Measurements from ENCODE around the gene SKI.

The SKI gene

GRCh38 chr1:2340918-2341254, 112.8 kb downstream of the SKI start:
- no peaks in the 10 kb centered on the region for H3K36me3 ChIP-seq (ENCODE audit: insufficient read depth, insufficient read length, low read length)
- no peak overlapping the region for H3K4me3 ChIP-seq (ENCODE audit: insufficient read length, low read depth)
- DNase-seq (ENCODE audit: low read depth, low spot score) = no peak
- no peaks in the 10 kb centered on the region for H3K27me3 ChIP-seq (ENCODE audit: insufficient read depth, insufficient read length)
- H3K4me1 ChIP-seq (ENCODE audit: insufficient read depth, insufficient read length) = peaks cover 2% of the 10 kb centered on the region
- no peaks in the 10 kb centered on the region for H3K9me3 ChIP-seq (ENCODE audit: insufficient read depth, low read length)
- no peak overlapping the region for H3K9ac ChIP-seq (ENCODE audit: insufficient read length, low read depth)
- TF ChIP-seq YY1 (IDR thresholded peaks at IDR 0.05; ENCODE audit: insufficient read depth, insufficient read length) (no peak), ZNF274 (IDR thresholded peaks at IDR 0.05; ENCODE audit: low read depth, low read length) (no peak), SUZ12 (IDR thresholded peaks at IDR 0.05; ENCODE audit: extremely low read depth, insufficient read depth, insufficient read length) (no peak)

GRCh38 chr1:2341706-2342383, 113.7 kb downstream of the SKI start:
- H3K9me3 ChIP-seq (ENCODE audit: insufficient read depth, low read length) = no peaks in the 10 kb centered on the region
- no peak for DNase-seq (ENCODE audit: low read depth, low spot score)
- H3K4me1 ChIP-seq (ENCODE audit: insufficient read depth, insufficient read length) = peaks cover 2% of the 10 kb centered on the region
- H3K36me3 ChIP-seq (ENCODE audit: insufficient read depth, insufficient read length, low read length) = no peaks in the 10 kb centered on the region
- no peak for TF ChIP-seq SUZ12 (IDR thresholded peaks at IDR 0.05; ENCODE audit: extremely low read depth, insufficient read depth, insufficient read length)
- no peak for TF ChIP-seq YY1 (IDR thresholded peaks at IDR 0.05; ENCODE audit: insufficient read depth, insufficient read length)
- TF ChIP-seq ZNF274 (IDR thresholded peaks at IDR 0.05; ENCODE audit: low read depth, low read length) = no peak
- no peak overlapping the region for H3K4me3 ChIP-seq (ENCODE audit: insufficient read length, low read depth)
- no peaks in the 10 kb centered on the region for H3K27me3 ChIP-seq (ENCODE audit: insufficient read depth, insufficient read length)
- no peak overlapping the region for H3K9ac ChIP-seq (ENCODE audit: insufficient read length, low read depth)

GRCh38 chr1:2342384-2343022, 114.4 kb downstream of the SKI start:
- Histone ChIP-seq H3K9me3 (ENCODE audit: insufficient read depth, low read length) (no peaks in the 10 kb centered on the region), H3K9ac (ENCODE audit: insufficient read length, low read depth) (no peak overlapping the region), H3K36me3 (ENCODE audit: insufficient read depth, insufficient read length, low read length) (no peaks in the 10 kb centered on the region), H3K4me1 (ENCODE audit: insufficient read depth, insufficient read length) (peaks cover 2% of the 10 kb centered on the region), H3K4me3 (ENCODE audit: insufficient read length, low read depth) (no peak overlapping the region), H3K27me3 (ENCODE audit: insufficient read depth, insufficient read length) (no peaks in the 10 kb centered on the region)
- DNase-seq (ENCODE audit: low read depth, low spot score) = no peak
- TF ChIP-seq SUZ12 (IDR thresholded peaks at IDR 0.05; ENCODE audit: extremely low read depth, insufficient read depth, insufficient read length) (no peak), ZNF274 (IDR thresholded peaks at IDR 0.05; ENCODE audit: low read depth, low read length) (no peak), YY1 (IDR thresholded peaks at IDR 0.05; ENCODE audit: insufficient read depth, insufficient read length) (no peak)

- Histone ChIP-seq H3K27me3 (ENCODE audit: insufficient read depth, insufficient read length) (no peaks in the 10 kb centered on the region), H3K4me1 (ENCODE audit: insufficient read depth, insufficient read length) (peaks cover 6% of the 10 kb centered on the region), H3K4me3 (ENCODE audit: insufficient read length, low read depth) (no peak overlapping the region), H3K36me3 (ENCODE audit: insufficient read depth, insufficient read length, low read length) (no peaks in the 10 kb centered on the region), H3K9me3 (ENCODE audit: insufficient read depth, low read length) (no peaks in the 10 kb centered on the region), H3K9ac (ENCODE audit: insufficient read length, low read depth) (no peak overlapping the region)
- TF ChIP-seq ZNF274 (IDR thresholded peaks at IDR 0.05; ENCODE audit: low read depth, low read length) (no peak), SUZ12 (IDR thresholded peaks at IDR 0.05; ENCODE audit: extremely low read depth, insufficient read depth, insufficient read length) (no peak), YY1 (IDR thresholded peaks at IDR 0.05; ENCODE audit: insufficient read depth, insufficient read length) (no peak)
- no peak for DNase-seq (ENCODE audit: low read depth, low spot score)
Measured at GRCh38 chr1:2343023-2343935, 115.2 kb downstream of the SKI start.

GRCh38 chr1:2344121-2344681, 116.1 kb downstream of the SKI start:
- no peak for DNase-seq (ENCODE audit: low read depth, low spot score)
- Histone ChIP-seq H3K9ac (ENCODE audit: insufficient read length, low read depth) (no peak overlapping the region), H3K4me3 (ENCODE audit: insufficient read length, low read depth) (no peak overlapping the region), H3K27me3 (ENCODE audit: insufficient read depth, insufficient read length) (no peaks in the 10 kb centered on the region), H3K4me1 (ENCODE audit: insufficient read depth, insufficient read length) (peaks cover 6% of the 10 kb centered on the region), H3K36me3 (ENCODE audit: insufficient read depth, insufficient read length, low read length) (no peaks in the 10 kb centered on the region), H3K9me3 (ENCODE audit: insufficient read depth, low read length) (no peaks in the 10 kb centered on the region)
- TF ChIP-seq ZNF274 (IDR thresholded peaks at IDR 0.05; ENCODE audit: low read depth, low read length) (no peak), SUZ12 (IDR thresholded peaks at IDR 0.05; ENCODE audit: extremely low read depth, insufficient read depth, insufficient read length) (no peak), YY1 (IDR thresholded peaks at IDR 0.05; ENCODE audit: insufficient read depth, insufficient read length) (no peak)

GRCh38 chr1:2344744-2345296, 116.7 kb downstream of the SKI start:
- Histone ChIP-seq H3K4me3 (ENCODE audit: insufficient read length, low read depth) (no peak overlapping the region), H3K4me1 (ENCODE audit: insufficient read depth, insufficient read length) (peaks cover 6% of the 10 kb centered on the region), H3K9me3 (ENCODE audit: insufficient read depth, low read length) (no peaks in the 10 kb centered on the region), H3K9ac (ENCODE audit: insufficient read length, low read depth) (no peak overlapping the region), H3K36me3 (ENCODE audit: insufficient read depth, insufficient read length, low read length) (no peaks in the 10 kb centered on the region), H3K27me3 (ENCODE audit: insufficient read depth, insufficient read length) (no peaks in the 10 kb centered on the region)
- TF ChIP-seq SUZ12 (IDR thresholded peaks at IDR 0.05; ENCODE audit: extremely low read depth, insufficient read depth, insufficient read length) (no peak), ZNF274 (IDR thresholded peaks at IDR 0.05; ENCODE audit: low read depth, low read length) (no peak), YY1 (IDR thresholded peaks at IDR 0.05; ENCODE audit: insufficient read depth, insufficient read length) (no peak)
- no peak for DNase-seq (ENCODE audit: low read depth, low spot score)
